ENCODE measurements around the gene ARID5A.
A peak's percentile ranks its signal among the peaks of the same experiment; 100 is the strongest.

ARID5A gene

GRCh38 chr2:96507957-96508520 is 28.5 kb upstream of the ARID5A start:
- peak; percentile 90 for DNase-seq

- no peak for DNase-seq
Observed at GRCh38 chr2:96508521-96509113, 27.9 kb upstream of the ARID5A start.

DNA sequence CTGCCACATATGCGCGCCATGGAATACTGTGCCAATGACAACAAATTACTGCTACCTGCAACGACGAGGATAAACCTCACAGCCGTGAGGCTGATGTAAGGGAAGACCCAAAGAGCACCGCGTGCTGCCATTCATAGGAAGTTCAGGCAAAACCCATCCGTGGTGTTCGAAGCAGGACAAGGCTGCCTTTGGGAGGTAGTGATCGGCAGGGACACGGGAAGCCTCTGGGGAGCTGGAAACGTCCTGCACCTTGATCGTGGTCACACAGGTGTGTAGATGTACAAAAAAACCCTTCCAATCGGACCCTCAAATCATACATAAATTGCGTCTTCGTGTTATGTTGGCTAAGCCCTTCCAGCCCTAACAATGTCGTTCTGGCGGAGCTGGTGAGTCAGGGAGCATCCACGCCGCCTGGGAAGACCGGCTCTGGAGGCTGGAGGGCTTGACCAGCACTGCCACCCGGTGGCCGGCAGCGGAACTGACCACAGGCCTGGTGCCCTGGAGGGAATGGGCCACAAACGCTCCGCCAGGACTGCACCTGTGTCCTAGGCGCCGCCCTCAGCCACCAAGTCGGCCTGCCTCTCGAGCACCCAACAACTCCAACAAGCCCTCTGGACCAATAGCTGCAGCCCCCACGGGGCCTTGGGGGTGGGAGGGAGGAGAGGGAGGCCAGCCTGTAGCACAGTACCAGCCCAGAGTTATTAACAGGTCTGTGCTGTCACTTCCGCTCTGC is 27.3 kb upstream of the ARID5A start:
- DNase-seq = peak; percentile 67

- DNase-seq = no peak
Observed at GRCh38 chr2:96509847-96510230, 26.7 kb upstream of the ARID5A start.

DNA sequence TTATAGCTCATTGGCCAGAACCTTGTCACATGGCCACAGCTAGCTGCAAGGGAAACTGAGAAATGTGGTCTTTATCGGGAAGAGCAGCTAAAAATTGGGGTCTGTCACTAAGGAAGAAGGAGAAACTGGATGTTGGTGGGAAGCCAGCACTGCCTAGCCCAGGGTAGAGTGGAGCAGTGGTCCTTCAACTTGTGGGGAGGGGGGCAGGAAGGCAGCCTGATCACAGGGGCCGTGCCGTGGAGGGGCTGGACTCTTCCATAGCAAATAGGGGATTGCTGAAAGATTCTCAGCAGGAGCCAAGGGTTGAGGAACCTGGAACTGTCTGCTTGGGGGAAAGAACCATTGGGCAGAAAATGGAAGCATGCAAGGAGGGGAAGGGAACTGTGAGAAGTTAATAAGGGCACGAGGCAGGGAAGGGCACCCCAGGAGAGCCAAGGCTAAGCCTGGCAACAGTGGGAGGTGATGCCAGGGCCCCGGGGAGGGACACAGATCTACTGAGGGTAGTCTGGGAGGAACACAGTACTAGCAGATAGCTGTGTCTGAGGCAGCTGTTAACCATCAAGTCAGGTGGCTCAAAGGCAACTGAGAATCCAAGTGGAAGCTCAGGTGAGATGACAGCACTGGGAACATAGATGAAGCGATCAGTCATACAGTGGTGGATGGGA is 25.5 kb upstream of the ARID5A start:
- no peak for DNase-seq

- DNase-seq = no peak
Observed at GRCh38 chr2:96511851-96512250, 24.7 kb upstream of the ARID5A start.

DNA sequence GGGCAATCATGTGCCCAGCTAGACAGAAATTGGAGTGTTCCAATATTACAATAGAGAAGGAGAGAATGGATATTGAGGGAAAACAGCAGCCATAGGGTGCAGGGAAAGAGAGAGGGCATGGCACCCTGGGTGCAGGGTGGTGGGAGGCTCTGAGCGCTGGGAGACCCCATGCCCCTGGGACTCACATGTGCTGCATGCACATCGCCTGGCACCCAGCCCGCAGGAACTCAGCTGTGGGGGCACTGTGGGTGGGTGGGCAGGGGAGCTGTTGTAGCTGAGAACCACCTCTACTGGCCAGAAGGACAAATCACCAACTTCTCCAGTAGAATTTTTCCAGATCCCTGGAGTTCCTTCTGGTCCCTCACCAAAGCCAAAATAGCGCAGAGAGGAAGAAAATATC is 24.2 kb upstream of the ARID5A start:
- DNase-seq = no peak

- DNase-seq = no peak
Observed at GRCh38 chr2:96514521-96514920, 22.0 kb upstream of the ARID5A start.

GRCh38 chr2:96517079-96517478 is 19.5 kb upstream of the ARID5A start:
- no peak for DNase-seq

DNA sequence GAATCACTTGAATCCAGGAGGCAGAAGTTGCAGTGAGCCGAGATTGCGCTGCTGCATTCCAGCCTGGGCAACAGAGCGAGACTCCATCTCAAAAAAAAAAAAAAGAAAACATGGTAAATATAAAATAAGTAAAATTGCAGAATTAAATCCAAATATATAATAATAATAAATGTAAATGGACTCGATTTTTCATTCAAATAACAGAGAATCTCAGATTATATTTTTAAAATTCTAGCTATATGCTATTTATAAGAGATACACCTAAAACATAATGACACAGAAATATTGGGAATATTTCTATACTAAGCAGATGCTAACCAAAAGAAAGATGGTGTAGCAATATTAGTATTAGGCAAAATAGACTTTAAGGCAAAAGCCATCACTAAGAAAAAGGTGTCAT is 16.3 kb upstream of the ARID5A start:
- no peak for DNase-seq

- no peak for DNase-seq
Observed at GRCh38 chr2:96520697-96521096, 15.9 kb upstream of the ARID5A start.

GRCh38 chr2:96521219-96521618 is 15.3 kb upstream of the ARID5A start:
- DNase-seq = no peak

- DNase-seq = no peak
Observed at GRCh38 chr2:96522304-96523203, 14.0 kb upstream of the ARID5A start.

DNA sequence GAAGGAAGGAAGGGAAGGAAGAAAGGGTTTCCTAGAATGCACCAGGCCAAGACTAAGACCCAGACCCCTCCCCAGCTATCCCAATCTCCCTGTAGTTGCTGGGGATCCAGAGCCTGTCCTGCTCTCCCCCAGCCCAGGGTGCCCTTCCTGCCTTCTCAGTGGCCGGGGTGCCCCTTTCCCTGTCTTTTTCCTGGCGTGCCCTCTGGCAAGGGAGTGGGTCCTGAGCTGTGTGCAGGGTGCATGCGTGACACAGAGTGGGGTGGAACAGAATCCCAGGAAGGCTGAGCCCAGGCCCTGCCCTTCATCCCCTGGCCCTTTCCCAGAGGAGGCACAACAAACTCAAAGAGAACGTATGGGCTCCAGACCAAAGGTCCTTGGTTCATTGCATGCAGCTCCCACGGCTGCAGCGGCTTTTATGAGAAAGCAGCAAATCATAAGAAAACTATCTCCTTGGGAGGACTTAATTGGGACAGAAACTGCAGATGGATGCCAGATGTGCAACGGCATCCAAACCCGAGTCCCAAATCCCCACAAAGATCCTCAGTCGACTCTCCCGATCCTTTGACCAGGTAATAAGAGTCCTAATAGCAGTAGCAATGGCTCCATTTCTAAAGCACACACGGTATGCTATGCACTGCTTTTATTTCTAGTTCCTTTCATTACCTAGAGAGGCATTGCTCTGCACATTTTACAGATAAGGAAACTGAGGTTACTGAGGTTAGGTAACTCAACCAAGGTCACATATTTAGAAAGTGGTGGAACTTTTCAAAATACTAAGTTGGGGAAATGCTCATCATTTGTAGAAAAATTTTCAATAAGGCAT is 12.7 kb upstream of the ARID5A start:
- DNase-seq = no peak

DNA sequence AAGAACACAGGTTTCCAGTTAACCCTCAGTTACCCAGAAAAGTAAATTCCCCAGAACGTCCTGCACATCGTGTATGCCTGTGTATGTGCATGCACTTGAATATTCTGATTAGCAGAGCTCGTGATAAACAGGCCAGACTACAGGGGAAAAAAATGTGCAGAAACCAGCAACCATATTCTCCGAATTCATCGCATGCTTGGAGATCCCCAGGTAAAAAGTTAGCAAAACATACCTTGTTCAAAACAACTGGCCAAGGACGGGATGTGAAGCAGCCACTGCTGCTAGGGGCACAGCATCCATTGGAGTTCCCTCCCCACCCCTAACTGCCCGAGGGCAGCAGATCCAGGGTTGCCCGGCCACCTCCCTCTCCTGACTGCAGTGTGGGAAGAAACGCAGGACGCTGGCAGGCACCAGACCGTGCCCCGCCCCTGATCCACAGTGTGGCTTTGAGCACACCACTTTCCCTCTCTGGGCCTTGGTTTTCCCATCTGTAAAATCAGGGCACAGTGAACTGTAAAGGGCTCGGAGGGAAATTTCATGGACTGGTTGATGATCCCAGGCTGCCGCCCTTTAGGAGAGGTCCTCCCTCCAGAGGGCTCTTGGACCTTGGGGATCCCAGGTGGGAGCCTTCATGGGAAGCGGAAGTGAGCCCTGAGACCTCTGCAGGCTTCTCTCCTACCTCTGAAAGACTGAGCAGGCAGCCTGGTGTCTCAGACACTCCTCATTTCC is 11.9 kb upstream of the ARID5A start:
- DNase-seq = no peak

GRCh38 chr2:96525211-96525507 is 11.4 kb upstream of the ARID5A start:
- DNase-seq = no peak

DNA sequence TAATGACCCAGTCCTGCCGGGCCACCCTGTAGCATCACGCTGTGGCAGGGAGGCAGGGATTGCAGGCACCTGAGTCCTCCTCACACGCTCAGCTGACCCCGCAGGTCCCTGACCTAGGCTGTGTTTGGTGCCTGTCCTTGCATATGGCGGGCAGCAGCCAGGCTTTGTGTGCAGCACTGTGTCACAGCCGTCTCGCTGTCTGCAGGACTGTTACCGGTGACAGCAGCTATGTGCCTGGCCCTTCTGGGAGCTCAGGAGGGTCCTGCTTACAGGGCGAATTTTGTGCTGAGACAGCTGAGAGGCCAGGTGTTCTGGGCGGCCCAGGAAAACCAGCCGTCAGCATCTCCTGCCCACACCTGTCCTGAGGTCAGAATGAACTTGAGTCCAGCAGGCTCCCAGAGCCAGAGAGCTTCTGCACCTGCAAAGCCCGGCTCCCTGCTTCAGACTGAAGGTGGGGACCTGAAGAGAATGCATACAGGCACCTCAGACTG is 10.4 kb upstream of the ARID5A start:
- no peak for DNase-seq

- no peak for DNase-seq
Observed at GRCh38 chr2:96526615-96527285, 9.8 kb upstream of the ARID5A start.

DNA sequence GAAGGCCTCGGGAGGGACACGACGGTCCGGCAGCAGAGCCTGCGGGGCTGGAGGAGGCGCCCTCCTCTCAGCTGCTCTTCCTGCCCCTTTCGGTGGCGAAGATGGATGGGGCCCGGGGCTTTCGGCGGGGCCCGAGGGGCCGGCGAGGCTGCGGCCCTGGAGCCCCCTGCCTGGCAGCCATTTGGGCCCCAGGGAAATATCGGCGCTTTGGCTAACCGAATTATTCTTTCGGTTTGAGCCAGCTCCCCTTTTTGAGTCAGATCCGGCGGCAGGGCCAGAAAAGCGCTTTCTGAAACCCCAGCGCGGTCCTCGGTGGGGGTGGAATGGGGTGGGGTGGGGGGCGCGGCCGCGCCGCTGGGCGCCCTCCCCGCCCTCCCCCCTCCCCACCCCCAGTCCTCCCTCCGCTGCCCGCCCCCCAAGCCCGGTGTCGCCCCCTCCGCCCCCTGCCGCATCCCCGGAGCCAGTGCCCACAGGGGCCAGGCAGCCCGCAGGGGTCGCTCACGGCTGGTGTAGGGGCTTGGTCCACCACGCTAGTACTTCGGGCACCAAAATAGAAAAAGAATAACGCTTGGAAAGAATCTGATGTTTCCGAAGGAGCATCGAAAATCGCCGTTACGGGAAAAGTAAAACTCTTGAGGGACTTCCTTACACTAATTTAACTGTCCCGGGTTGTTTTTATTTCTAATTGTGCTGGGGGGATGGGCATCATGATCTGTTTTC is 9.1 kb upstream of the ARID5A start:
- peak; percentile 61 for DNase-seq

Data from CD4-positive, alpha-beta T cell treated with Interleukin-17A for 4 hours (primary cell).